ENCODE results near the gene TNFAIP1. TPM values are rescaled to one million over a fixed set of nuclear protein-coding genes. Genes with fewer than 3 reads are reported as not detected.

TNFAIP1 gene
- total and polyA plus RNA-seq, 8 donors: 11.5 to 56.8 (median 25.3) TPM

DNA sequence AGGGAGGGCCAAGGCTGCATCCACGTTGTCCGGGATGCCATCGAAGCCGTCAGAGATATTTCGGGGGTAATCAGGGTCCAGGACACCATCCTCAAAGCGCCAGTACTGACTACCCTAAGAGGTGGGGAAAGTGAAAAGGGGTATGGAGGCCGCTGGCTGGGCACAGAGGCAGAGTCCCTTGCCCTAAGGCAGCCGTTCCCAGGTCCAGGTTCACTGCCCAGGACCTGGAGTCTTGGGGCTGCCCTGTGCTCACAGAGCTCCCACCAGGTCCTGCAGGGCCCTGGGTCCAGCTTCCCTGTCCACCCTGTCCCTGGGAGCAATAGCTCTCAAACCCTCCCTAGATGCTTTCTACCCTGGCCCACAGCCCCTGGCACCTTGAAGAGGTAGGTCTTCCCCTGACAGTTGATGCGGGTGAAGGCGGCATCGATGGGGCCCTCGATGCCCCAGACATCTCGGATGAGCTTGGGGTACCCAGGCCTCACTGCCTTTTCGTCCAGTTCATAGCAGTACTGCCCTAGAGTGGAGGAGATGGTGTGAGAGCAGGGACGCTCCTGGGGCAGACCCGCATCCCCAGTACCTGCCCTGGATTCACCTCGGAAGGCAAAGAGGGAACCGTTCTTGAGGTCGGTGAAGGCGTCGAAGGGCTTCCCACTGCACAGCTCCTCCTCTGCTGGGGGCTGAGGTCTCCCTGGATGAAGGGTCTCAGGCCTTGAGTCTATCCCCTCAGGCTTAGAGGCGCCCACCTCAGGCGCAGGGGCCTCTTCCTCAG is 33.5 kb downstream of the TNFAIP1 start:
- H3K27me3 ChIP-seq: no peaks in the 10 kb centered on the region
- H3K9me3 ChIP-seq: no peaks in the 10 kb centered on the region
- WGBS, 2 donors: 90 to 91% methylated on average over 23 of the region's 23 CpGs
- no peaks in the 10 kb centered on the region for H3K36me3 ChIP-seq
- H3K27ac ChIP-seq: no peak overlapping the region
- TF ChIP-seq, protein P1, sequence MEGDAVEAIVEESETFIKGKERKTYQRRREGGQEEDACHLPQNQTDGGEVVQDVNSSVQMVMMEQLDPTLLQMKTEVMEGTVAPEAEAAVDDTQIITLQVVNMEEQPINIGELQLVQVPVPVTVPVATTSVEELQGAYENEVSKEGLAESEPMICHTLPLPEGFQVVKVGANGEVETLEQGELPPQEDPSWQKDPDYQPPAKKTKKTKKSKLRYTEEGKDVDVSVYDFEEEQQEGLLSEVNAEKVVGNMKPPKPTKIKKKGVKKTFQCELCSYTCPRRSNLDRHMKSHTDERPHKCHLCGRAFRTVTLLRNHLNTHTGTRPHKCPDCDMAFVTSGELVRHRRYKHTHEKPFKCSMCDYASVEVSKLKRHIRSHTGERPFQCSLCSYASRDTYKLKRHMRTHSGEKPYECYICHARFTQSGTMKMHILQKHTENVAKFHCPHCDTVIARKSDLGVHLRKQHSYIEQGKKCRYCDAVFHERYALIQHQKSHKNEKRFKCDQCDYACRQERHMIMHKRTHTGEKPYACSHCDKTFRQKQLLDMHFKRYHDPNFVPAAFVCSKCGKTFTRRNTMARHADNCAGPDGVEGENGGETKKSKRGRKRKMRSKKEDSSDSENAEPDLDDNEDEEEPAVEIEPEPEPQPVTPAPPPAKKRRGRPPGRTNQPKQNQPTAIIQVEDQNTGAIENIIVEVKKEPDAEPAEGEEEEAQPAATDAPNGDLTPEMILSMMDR (IDR thresholded peaks at IDR 0.05): no peak
- peaks cover 9 to 28% (median 13%) of the 10 kb centered on the region in 3 donors for H3K4me1 ChIP-seq
- DNase-seq: no peak
- FAIRE-seq: no peak
- H3K4me3 ChIP-seq: no peak overlapping the region
- ATAC-seq: no peak
- intact Hi-C loops (cut with DNase I): no loop called here

DNA sequence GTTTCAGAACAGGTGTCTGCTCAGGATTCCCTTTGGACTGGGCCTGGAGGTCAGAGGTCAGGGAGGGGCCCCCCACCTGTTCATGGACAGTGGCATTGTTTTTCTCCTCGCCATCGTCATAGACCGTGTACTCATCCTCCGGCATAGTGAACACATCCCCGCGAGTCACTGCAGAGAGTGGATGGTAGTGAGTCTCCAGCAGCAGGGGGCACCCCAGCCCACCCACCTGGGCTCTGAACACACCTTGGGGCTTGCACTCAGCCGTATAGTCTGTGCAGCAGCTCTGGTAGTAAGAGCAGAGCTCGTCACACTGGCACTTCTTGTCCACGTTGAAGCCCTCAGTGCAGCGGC is 34.1 kb downstream of the TNFAIP1 start:
- no peak overlapping the region for H3K4me3 ChIP-seq
- H3K9me3 ChIP-seq: no peaks in the 10 kb centered on the region
- H3K36me3 ChIP-seq: no peaks in the 10 kb centered on the region
- 65 to 67% methylated on average over 10 of the region's 10 CpGs for WGBS, 2 donors
- peak overlapping the region; percentile 22 to 75 (median 50) for H3K27ac ChIP-seq
- no peak for FAIRE-seq
- H3K27me3 ChIP-seq: no peaks in the 10 kb centered on the region
- H3K4me1 ChIP-seq: peaks cover 9 to 28% (median 13%) of the 10 kb centered on the region in 3 donors
- DNase-seq: no peak
- TF ChIP-seq, protein P1 (IDR thresholded peaks at IDR 0.05): no peak
- peak in 2 of 4 donors; percentile 1 to 8 for ATAC-seq
- intact Hi-C loops (cut with DNase I): no loop called here

DNA sequence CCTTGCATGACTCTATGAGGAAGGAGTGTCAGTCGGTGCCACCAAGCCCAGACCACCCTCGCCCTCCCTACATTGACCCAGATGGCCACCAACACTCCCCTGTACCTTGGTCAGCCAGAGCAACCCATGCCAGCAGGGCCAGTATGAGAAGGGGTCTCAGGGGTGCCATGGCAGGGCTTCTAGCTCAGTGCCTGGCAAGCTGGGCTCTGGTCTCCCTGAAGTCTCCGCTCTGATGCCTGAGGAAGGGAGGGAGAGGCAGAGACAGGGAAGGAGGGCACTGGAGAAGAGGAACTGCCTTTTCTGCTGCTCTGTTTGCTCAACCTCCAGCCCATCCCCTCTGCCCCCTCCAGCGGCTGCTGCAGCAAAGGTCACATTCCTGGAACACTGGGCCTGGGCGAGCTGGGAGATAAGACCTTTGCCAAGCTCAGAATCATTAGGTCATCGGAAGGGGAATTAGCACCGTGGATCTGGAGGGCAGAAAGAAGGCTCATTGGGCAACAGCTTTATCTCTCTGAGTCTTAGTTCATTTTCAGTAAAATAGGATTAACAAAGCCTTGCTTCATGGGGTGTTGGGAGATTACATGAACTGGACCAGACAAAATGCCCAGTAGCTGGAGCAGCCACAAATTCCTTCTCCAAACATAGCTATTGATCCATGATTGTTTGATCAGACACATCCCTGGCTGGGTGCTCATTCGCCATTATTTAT is 34.6 kb downstream of the TNFAIP1 start, which contains the start of gene VTN:
Gene VTN, minus strand, starts transcription at position 273 of the 709 bp plus-strand sequence. Its CDS starts 104 bp downstream, at position 169.
- peak within 1 kb of the TSS in 2 of 4 donors; percentile 38 to 54 for H3K4me3 ChIP-seq
- peak; percentile 67 to 83 (median 73) for DNase-seq
- FAIRE-seq: no peak
- peaks cover 9 to 28% (median 13%) of the 10 kb centered on the region in 3 donors for H3K4me1 ChIP-seq
- H3K27me3 ChIP-seq: no peaks in the 10 kb centered on the region
- intact Hi-C loops (cut with DNase I): no loop called here
- H3K36me3 ChIP-seq: no peaks in the 10 kb centered on the region
- 10 to 17% methylated on average over 8 of the region's 8 CpGs for WGBS, 2 donors
- H3K9me3 ChIP-seq: no peaks in the 10 kb centered on the region
- TF ChIP-seq, protein P1 (IDR thresholded peaks at IDR 0.05): no peak
- peak within 1 kb of the TSS; percentile 22 to 75 (median 50) for H3K27ac ChIP-seq
- peak; percentile 74 to 81 (median 75) for ATAC-seq

DNA sequence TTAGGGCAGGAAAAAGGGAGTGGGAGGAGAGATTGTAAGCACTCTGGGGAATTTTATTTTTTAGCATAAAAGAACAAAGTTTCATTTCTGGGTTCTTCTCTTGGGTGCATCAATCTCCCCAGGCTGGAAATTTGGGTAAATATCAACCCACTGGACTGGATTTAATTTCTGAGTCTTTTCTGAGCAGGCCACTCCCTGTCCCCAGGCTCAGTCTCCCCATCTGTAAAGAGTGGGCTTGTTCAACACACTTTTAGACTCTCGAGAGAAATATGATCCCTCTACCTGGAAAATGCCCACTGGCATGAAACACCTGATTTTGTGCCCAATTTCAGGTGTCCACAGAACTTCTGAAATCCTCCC is 35.2 kb downstream of the TNFAIP1 start:
- Histone ChIP-seq H3K4me3 (peak overlapping the region in 1 of 4 donors; percentile 54), H3K9me3 (no peaks in the 10 kb centered on the region), H3K4me1 (peaks cover 9 to 28% (median 13%) of the 10 kb centered on the region in 3 donors), H3K36me3 (no peaks in the 10 kb centered on the region), H3K27ac (peak overlapping the region; percentile 22 to 75 (median 50)), H3K27me3 (no peaks in the 10 kb centered on the region)
- intact Hi-C loops (cut with DNase I): no loop called here
- FAIRE-seq (no peak), DNase-seq (no peak), ATAC-seq (peak in 1 of 4 donors; percentile 2)
- TF ChIP-seq, protein P1 (IDR thresholded peaks at IDR 0.05): no peak
- 20 to 21% methylated on average over 1 of the region's 1 CpG for WGBS, 2 donors
